Middle frontal gyrus (tissue), 1 donor: Measurements from ENCODE around the gene OBSCN.
"Not testable (repeated sequence)": the region's sequence is repeated elsewhere in the genome, so short reads cannot be mapped to it uniquely, and the experiment has no call there.

ENCODE experiments used
- DNase-seq: peaks from one replicate; pipeline ENCODE4 v3.0.0-alpha.2; 2015; ENCODE audit warnings: low spot score; ENCODE audit errors: extremely low spot score

Gene OBSCN

DNA sequence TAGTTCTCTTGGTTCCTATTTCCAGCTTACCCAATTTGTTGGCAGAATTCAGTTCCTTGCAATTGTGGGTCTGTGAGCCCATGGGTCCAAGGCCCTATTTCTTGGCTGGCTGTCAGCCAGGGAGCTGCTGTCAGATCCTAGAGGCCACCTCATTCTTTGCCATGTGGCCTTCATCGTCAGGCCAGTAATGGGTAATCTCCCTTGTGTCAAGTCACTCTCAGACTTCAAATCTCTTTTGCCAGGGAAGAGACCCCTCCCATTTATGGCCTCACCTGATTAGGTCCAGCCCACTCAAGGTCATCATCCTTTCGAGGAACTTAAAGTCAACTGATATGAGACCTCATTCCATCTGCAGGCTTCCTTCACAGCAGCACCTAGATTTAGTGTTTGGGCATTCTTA is 17.9 kb downstream of the OBSCN start:
- DNase-seq = no peak

DNA sequence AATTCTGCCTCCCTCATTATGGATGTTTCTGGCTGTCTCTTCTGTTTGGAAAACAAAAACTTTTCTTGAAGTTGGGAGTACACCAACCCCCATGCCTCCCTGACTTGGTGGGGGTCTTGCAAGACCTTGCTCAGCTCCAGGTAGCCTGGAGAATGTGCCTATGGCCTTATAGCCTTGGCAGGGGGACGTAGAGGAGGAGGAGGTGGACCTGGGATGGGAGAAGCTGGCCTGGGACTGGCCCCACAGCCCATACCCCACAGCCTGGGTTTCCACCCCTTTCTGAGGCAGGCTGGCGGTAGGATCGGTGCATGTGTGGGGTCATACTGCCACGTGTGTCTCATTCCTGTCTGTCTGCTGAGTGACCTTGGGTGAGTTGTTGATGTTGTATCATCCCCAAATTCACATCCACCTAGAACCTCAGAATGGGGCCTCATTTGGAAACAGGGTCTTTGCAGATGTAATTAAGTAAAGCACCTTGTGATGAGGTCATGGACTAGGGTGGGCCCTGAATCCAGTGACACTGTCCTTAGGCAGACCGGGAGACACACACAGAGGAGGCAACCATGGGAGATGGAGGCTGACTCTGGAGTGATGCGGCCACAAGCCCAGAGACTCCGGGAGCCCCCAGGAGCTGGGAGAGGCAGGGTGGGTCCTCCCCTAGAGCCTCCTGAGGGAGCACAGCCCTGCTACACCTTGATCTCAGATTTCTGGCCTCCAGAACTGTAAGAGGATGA is 18.5 kb downstream of the OBSCN start:
- no peak for DNase-seq

GRCh38 chr1:228226956-228227791 is 19.3 kb downstream of the OBSCN start:
- DNase-seq = no peak

DNA sequence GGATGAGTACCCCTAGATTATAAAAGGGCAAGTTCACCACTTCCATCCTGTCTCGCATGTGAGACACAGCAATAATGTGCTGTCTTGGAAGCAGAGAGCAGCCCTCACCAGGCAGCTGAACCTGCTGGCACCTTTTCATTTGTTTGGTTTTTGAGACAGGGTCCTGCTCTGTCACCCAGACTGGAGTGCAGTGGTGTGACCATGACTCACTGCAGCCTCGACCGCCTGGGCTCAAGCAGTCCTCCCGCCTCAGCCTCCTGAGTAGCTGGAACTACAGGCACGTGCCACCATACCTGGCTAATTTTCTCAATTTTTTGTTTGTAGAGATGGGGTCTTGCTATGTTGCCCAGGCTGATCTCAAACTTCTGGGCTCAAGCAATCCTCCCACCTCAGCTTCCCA is 20.3 kb downstream of the OBSCN start:
- DNase-seq = not testable (repeated sequence)

DNA sequence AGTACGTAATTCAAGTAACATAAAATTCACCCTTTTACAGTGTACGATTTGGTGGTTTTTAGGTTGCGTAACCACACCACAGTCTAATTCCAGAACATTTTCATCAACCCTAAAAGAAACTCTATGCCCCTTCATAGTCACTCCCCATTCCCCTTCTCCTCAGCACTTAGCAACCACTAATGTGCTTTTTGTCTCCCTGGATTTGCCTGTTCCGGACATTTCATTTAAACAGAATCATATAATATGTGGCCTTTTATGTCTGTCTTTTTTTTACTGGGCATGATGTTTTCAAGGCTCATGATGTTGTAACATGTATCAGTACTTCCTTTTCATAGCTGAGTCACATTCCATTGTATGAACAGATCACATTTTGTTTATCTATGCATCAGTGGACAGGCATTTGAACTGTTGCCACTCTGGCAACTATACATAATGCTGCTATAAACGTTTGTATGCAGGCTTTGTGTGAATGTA is 20.8 kb downstream of the OBSCN start:
- DNase-seq = no peak

- no peak for DNase-seq
Observed at GRCh38 chr1:228231189-228231588, 23.3 kb downstream of the OBSCN start.

DNA sequence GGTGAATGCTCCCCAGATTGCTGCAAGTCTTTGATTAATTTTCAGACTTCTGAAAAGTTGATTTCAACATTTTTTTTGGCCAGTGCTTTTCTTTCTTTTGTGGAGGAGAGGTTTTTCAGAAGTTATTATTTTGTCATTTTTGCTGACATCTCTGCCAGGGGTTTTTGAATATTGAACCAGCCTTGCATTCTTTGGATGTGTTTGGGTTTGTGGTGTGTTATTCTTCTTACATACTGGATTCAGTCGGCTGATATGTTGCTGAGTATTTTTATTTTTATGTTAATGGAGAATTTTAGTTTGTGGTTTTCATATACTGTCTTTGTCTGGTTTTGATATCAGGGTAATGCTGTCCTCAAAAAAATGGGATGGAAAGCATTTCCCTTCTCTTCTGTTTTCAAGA is 25.3 kb downstream of the OBSCN start:
- DNase-seq = no peak

DNA sequence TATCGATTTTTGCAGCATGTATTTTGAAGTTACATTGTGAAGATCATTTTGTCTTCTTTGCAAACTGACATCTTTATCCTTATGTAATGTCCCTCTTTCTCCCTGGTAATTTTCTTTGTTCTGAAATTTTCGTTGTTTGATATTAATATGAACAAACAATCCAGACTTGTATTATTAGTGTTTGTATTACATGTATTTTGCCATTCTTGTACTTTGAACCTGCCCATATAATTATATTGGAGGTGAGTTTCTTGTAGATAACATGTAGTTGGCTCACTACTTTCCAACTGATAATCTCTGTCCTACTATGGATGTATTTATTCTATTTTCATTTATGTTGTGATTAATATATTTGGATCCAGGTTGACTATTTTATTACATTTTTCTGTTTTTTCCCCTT is 27.1 kb downstream of the OBSCN start:
- no peak for DNase-seq

GRCh38 chr1:228236744-228237143 is 28.9 kb downstream of the OBSCN start:
- no peak for DNase-seq

- no peak for DNase-seq
Observed at GRCh38 chr1:228238007-228238406, 30.2 kb downstream of the OBSCN start.

DNA sequence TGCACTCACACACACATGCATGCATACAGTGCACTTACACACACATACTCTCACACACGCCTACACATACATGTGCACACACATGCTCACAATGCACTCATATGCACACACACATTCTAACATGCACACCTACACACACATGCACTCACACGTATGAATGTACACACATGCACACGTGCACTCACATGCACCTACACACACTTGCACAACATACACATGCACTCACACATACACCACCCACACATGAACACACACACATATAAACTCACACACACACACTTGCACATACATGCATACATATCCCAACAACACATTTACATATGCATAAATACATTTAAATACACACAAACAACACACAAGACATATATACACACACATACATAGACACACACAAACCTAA is 30.6 kb downstream of the OBSCN start:
- no peak for DNase-seq

GRCh38 chr1:228240411-228241240 is 32.8 kb downstream of the OBSCN start:
- no peak for DNase-seq

- DNase-seq = no peak
Observed at GRCh38 chr1:228241259-228241658, 33.4 kb downstream of the OBSCN start.

DNA sequence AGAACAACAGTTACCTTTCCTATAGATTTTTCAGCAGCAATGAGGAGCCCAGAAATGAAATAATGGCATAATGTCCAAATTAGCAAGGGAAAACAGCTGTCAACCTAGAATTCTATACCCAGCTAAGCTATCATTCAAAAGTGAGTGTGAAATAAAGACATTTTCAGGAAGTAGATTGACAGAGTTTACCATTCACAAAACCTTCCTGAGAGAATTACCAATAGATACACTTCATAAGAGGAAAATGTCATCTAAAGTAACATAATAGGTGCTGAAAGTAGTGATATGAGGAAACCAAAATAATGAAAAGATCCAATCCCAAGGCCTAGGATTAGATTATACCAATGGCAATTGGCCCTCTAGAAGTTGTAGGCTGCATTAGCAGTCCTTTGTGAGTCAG is 34.6 kb downstream of the OBSCN start:
- DNase-seq = no peak

DNA sequence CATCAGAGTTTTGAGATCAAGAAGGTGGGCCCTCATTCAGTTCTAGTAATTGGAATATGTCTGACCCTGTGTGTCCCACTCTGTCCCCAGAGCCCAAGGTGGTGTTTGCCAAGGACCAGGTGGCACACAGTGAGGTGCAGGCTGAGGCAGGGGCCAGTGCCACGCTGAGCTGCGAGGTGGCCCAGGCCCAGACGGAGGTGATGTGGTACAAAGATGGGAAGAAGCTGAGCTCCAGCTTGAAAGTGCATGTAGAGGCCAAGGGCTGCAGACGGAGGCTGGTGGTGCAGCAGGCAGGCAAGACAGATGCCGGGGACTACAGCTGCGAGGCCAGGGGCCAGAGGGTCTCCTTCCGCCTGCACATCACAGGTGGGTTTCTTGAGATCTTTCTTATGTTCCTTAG is 35.2 kb downstream of the OBSCN start:
- no peak for DNase-seq

DNA sequence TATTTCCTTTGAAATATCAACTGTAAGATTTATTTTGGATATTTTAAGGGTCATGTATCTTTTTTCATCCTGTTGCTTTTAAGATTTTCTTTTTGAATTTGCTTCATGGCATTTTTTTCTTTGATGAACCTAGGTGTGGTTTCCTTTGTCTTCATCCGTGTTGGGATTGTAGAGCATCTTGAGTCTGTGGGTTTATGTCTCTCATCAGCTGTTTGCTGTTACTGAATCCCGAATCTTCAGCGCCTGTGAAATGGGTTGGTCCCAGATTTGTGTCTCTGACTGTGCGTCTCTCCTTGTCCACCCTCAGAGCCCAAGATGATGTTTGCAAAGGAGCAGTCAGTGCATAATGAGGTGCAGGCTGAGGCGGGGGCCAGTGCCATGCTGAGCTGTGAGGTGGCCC is 36.1 kb downstream of the OBSCN start:
- DNase-seq = not testable (repeated sequence)

- DNase-seq = no peak
Observed at GRCh38 chr1:228245111-228245510, 37.3 kb downstream of the OBSCN start.

DNA sequence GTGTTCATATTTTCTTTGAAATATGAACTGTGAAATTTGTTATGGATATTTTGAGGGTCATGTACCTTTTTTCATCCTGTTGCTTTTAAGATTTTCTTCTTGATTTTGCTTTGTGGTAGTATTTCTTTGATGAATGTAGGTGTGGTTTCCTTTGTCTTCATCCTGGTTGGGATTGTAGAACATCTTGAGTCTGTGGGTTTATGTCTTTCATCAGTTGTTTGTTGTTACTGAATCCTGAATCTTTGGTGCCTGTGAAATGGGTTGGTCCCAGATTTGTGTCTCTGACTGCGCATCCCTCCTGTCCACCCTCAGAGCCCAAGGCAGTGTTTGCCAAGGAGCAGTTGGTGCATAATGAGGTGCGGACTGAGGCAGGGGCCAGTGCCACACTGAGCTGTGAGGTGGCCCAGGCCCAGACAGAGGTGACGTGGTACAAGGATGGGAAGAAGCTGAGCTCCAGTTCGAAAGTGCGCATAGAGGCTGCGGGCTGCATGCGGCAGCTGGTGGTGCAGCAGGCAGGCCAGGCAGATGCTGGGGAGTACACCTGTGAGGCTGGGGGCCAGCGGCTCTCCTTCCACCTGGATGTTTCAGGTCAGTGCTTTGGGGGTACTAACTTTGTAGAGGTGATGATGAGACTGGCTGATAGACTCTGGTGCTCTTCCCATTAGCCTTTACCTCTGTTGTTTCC is 38.5 kb downstream of the OBSCN start:
- no peak for DNase-seq

DNA sequence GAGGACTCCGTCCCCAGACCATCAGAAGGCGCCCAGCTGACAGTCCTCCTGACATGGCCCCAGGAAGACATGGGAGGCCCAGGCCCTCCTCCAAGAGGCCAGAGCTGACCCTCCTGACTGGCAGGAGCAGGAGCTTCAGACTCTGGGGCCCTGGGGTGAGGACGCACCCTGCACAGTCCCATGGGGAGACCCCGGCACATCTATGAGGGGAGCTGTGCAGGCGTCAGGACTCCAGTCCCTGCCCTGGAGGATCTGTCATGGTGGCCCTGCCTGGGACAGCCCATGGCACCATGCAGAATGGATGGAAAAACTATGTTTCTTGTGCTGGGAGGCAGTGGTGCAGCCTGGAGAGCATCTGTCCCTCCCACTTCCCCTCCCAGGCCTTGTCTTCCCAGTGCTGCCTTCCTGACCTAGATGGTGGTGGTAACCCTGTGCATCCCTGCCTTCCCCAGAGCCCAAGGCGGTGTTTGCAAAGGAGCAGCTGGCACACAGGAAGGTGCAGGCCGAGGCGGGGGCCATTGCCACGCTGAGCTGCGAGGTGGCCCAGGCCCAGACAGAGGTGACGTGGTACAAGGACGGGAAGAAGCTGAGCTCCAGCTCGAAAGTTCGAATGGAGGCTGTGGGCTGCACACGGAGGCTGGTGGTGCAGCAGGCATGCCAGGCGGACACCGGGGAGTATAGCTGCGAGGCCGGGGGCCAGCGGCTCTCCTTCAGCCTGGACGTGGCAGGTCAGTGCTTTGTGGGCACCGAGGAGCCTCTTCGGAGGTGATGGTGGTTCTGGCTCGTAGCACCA is 41.9 kb downstream of the OBSCN start:
- no peak for DNase-seq

- not testable (repeated sequence) for DNase-seq
Observed at GRCh38 chr1:228252476-228252875, 44.6 kb downstream of the OBSCN start.
